ENCODE data around the gene PRKAG1. TPM values are rescaled to one million over a fixed set of nuclear protein-coding genes. Genes with fewer than 3 reads are reported as not detected.

The PRKAG1 gene
- total RNA-seq, 1 experiment from 2014 or later: 80.3 TPM

DNA sequence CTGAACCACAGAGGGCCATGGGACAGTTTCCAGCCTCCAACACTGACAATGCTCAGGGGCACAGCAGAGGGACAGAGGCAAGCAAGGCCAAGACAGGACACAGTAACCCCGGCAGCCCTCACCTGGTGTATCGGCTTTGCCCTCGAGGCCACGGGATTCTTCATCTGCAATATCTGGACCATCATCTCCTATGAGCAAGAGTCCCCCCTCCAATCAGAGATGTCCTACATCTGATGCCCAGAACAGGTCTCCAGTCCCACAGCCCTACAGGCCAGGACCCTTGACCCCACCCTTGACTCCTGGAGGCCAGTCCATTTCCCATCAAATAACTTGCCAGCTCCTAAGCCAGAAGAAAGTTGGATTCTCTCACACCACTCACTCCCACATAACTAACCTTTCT lies 24.7 kb upstream of the PRKAG1 start:
- Mint-ChIP-seq H3K4me1 (ENCODE audit: insufficient read depth, unreplicated experiment) (no peaks in the 10 kb centered on the region), H3K27me3 (ENCODE audit: insufficient read depth, unreplicated experiment) (no peaks in the 10 kb centered on the region), H3K36me3 (ENCODE audit: insufficient read depth, unreplicated experiment) (peaks cover 79% of the 10 kb centered on the region), H3K9me3 (ENCODE audit: unreplicated experiment) (no peaks in the 10 kb centered on the region), H3K27ac (ENCODE audit: low read depth, unreplicated experiment) (no peak overlapping the region), H3K4me3 (ENCODE audit: unreplicated experiment) (no peak overlapping the region)
- no TSS peak for BruUV-seq (replicated peaks)
- TF ChIP-seq, protein P1, sequence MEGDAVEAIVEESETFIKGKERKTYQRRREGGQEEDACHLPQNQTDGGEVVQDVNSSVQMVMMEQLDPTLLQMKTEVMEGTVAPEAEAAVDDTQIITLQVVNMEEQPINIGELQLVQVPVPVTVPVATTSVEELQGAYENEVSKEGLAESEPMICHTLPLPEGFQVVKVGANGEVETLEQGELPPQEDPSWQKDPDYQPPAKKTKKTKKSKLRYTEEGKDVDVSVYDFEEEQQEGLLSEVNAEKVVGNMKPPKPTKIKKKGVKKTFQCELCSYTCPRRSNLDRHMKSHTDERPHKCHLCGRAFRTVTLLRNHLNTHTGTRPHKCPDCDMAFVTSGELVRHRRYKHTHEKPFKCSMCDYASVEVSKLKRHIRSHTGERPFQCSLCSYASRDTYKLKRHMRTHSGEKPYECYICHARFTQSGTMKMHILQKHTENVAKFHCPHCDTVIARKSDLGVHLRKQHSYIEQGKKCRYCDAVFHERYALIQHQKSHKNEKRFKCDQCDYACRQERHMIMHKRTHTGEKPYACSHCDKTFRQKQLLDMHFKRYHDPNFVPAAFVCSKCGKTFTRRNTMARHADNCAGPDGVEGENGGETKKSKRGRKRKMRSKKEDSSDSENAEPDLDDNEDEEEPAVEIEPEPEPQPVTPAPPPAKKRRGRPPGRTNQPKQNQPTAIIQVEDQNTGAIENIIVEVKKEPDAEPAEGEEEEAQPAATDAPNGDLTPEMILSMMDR (IDR thresholded peaks at IDR 0.05; ENCODE audit: unreplicated experiment): no peak
- POLR2A ChIA-PET: no interaction called here
- CTCF ChIA-PET: interaction anchor here (0.5 to 1.1 kb wide), 6 partner anchors 8 to 59 kb away, joined by 3 to 6 read pairs (median 4); no protein-coding TSS in a partner anchor
- DNase-seq (ENCODE audit: unreplicated experiment): no peak
- intact Hi-C loops (cut with micrococcal nuclease): no loop called here

DNA sequence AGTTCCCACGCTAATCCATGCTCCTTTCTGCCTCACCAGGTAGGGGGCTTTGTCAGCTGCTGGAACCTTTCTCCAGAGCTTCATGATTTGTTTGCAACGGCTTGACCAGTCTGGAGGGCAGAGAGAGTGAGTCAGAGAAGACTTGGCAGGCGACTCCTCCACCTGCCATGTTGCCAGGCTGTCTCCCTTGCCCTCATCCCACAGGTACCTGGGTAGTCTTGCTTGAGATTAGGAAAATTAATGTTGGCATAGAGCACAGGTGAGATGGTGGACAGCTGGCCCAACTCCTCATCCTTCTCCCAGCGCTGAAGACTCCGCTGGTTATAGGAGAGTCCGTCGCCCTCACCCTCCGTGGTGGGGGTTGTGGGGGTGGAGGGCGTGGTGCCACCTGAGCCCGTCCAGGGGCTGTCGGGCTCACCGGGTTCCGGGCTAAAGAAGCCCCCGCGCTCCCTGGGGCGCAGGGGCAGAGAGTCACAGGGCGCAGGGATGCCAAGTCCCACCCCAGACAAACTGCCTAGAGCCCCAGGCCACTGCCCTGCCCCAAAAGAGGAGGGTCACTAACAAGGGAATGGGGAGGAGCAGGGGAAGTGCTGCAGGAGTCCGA lies 23.4 kb upstream of the PRKAG1 start:
- H3K4me1 Mint-ChIP-seq (ENCODE audit: insufficient read depth, unreplicated experiment): no peaks in the 10 kb centered on the region
- no peaks in the 10 kb centered on the region for H3K27me3 Mint-ChIP-seq (ENCODE audit: insufficient read depth, unreplicated experiment)
- intact Hi-C loops (cut with micrococcal nuclease): no loop called here
- no peak for DNase-seq (ENCODE audit: unreplicated experiment)
- no TSS peak for BruUV-seq (replicated peaks)
- TF ChIP-seq, protein P1 (IDR thresholded peaks at IDR 0.05; ENCODE audit: unreplicated experiment): no peak
- CTCF ChIA-PET: no interaction called here
- H3K36me3 Mint-ChIP-seq (ENCODE audit: insufficient read depth, unreplicated experiment): peaks cover 75% of the 10 kb centered on the region
- H3K9me3 Mint-ChIP-seq (ENCODE audit: unreplicated experiment): no peaks in the 10 kb centered on the region
- no peak overlapping the region for H3K4me3 Mint-ChIP-seq (ENCODE audit: unreplicated experiment)
- POLR2A ChIA-PET: interaction anchor here (1.3 kb wide), 1 partner anchor 11 kb away, joined by 3 read pairs; no protein-coding TSS in a partner anchor
- peak overlapping the region; percentile 49 for H3K27ac Mint-ChIP-seq (ENCODE audit: low read depth, unreplicated experiment)

DNA sequence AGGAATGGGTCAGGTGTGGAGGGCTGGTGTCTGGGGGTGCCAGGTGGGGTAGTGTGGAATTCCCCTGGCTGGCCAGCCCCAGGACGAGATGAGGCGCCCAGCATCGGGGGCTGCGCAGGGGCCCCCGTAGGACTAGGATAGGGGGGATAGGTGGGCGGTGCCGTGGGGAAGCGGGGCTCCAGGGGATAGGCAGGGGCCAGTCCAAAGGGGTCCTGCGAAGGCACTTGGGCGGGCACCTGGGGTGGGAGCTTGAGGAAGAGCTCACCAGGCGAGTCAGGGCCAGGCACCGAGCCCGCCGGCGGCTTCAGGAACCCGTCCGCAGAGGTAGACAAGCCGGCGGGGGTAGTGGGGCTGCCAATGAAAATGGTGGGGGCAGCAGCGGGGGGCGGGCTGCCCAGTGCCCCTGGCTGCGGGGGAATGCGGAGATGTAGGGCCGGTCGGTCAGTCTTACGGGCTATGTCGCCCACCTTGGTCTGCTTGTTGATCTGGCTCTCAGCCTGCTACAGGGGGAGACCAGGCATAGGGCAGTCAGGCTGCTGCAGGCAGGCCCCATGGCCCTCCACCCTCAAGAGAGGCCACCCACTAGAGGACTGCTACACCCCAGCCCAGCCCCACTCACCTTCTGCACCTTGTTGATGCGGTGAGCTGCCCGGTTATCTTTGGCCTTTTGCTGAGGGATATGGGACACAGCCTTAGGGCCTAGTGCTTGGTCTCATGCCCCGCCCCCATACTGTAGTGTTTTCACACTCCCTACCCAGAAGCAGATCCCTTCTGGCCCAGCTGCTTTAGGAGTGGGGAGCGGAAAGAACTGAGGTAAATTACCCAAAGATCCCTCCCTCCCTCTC lies 22.7 kb upstream of the PRKAG1 start:
- no peaks in the 10 kb centered on the region for H3K27me3 Mint-ChIP-seq (ENCODE audit: insufficient read depth, unreplicated experiment)
- TSS peak; percentile 3 for BruUV-seq (replicated peaks)
- TF ChIP-seq, protein P1 (IDR thresholded peaks at IDR 0.05; ENCODE audit: unreplicated experiment): no peak
- DNase-seq (ENCODE audit: unreplicated experiment): no peak
- no peak overlapping the region for H3K27ac Mint-ChIP-seq (ENCODE audit: low read depth, unreplicated experiment)
- H3K4me3 Mint-ChIP-seq (ENCODE audit: unreplicated experiment): no peak overlapping the region
- no peaks in the 10 kb centered on the region for H3K4me1 Mint-ChIP-seq (ENCODE audit: insufficient read depth, unreplicated experiment)
- H3K36me3 Mint-ChIP-seq (ENCODE audit: insufficient read depth, unreplicated experiment): peaks cover 75% of the 10 kb centered on the region
- ChIA-PET CTCF (interaction anchor here (0.6 kb wide), 1 partner anchor 51 kb away, joined by 3 read pairs; no protein-coding TSS in a partner anchor), POLR2A (interaction anchor here (1.3 kb wide), 1 partner anchor 10 kb away, joined by 3 read pairs; no protein-coding TSS in a partner anchor)
- H3K9me3 Mint-ChIP-seq (ENCODE audit: unreplicated experiment): no peaks in the 10 kb centered on the region
- intact Hi-C loops (cut with micrococcal nuclease): no loop called here

DNA sequence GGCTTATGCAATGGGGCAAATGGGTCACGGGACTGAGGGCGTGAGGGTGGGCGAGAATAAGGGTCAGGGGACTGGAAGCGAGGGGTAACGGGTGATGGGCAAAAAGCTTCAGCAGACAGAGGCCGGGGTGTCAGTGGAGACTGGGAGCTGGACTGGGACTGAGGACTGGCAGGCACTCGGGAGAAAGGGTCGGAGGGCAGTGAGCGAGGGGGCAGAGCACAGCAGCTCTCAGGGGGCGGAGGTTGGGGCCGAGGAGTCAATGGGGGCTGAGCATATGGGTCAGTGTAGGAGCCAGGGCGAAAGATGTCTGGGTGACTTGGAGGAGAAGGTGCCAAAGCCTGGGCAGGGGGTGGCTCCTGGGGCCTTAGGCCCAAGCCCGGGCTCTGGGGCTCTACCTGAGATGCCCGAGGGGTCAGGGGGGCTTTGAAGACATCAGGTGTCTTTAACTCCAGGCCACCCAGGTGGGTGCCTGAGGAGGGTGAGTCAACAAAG lies 21.8 kb upstream of the PRKAG1 start:
- Mint-ChIP-seq H3K27me3 (ENCODE audit: insufficient read depth, unreplicated experiment) (no peaks in the 10 kb centered on the region), H3K4me3 (ENCODE audit: unreplicated experiment) (no peak overlapping the region), H3K4me1 (ENCODE audit: insufficient read depth, unreplicated experiment) (no peaks in the 10 kb centered on the region), H3K27ac (ENCODE audit: low read depth, unreplicated experiment) (peak overlapping the region; percentile 83), H3K36me3 (ENCODE audit: insufficient read depth, unreplicated experiment) (peaks cover 75% of the 10 kb centered on the region), H3K9me3 (ENCODE audit: unreplicated experiment) (no peaks in the 10 kb centered on the region)
- DNase-seq (ENCODE audit: unreplicated experiment): no peak
- no TSS peak for BruUV-seq (replicated peaks)
- ChIA-PET CTCF (interaction anchor here (0.6 to 0.7 kb wide), 3 partner anchors 10 to 80 kb away, joined by 3 read pairs; no protein-coding TSS in a partner anchor), POLR2A (no interaction called here)
- intact Hi-C loops (cut with micrococcal nuclease): no loop called here
- TF ChIP-seq, protein P1 (IDR thresholded peaks at IDR 0.05; ENCODE audit: unreplicated experiment): no peak

Measured in MCF 10A (cell line).